Thyroid gland (tissue), 4 donors: ENCODE measurements around the gene WNT9B.

Experiments used
- POLR2A ChIP-seq, 2 donors: fragments of 450-650 bp; IDR thresholded peaks; one replicate each; pipeline ENCODE4 v1.6.1; 2017; ENCODE audit warnings: antibody characterized with exemption in 2 of 2, mild to moderate bottlenecking in 2 of 2, moderate library complexity in 1 of 2
- TF ChIP-seq, protein P1 (sequence below), 6 experiments: fragments of 200-600 bp in 3 of 6; fragments of 450-650 bp in 3 of 6; sonication (generic) in 3 of 6; IDR thresholded peaks; one replicate each; pipeline ENCODE4 v1.5.1; 2016 to 2019; ENCODE audit warnings: antibody characterized with exemption in 6 of 6, mild to moderate bottlenecking in 2 of 6, inconsistent platforms in 1 of 6, moderate library complexity in 1 of 6

DNA sequence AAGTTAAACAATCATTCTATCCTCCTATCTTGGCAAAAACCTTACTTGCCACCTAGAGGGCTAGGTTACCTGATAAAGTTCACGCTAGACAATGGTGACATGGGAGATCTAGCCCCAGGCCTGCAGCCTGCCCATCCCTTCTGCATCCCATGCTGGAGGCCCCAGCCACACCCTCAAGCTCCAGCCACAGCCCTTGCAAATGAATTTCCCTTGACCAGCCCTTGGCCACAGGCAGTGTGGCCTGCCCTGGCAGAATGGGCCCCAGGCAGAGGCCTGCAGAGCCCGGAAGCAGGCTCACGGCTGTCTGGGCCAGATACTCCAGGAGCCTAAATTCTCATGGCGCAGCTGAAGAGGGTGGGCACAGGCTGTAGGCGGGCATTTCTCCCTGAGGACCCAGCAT, 47.8 kb upstream of the WNT9B start:
- TF ChIP-seq, protein P1, sequence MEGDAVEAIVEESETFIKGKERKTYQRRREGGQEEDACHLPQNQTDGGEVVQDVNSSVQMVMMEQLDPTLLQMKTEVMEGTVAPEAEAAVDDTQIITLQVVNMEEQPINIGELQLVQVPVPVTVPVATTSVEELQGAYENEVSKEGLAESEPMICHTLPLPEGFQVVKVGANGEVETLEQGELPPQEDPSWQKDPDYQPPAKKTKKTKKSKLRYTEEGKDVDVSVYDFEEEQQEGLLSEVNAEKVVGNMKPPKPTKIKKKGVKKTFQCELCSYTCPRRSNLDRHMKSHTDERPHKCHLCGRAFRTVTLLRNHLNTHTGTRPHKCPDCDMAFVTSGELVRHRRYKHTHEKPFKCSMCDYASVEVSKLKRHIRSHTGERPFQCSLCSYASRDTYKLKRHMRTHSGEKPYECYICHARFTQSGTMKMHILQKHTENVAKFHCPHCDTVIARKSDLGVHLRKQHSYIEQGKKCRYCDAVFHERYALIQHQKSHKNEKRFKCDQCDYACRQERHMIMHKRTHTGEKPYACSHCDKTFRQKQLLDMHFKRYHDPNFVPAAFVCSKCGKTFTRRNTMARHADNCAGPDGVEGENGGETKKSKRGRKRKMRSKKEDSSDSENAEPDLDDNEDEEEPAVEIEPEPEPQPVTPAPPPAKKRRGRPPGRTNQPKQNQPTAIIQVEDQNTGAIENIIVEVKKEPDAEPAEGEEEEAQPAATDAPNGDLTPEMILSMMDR (IDR thresholded peaks at IDR 0.05): no peak
- no peak for TF ChIP-seq POLR2A (IDR thresholded peaks at IDR 0.05)
